Measurements from ENCODE around the gene GALNT2. TPM values are rescaled to one million over a fixed set of nuclear protein-coding genes. Genes with fewer than 3 reads are reported as not detected.

Gene GALNT2
- total and polyA plus RNA-seq, 12 donors, result 22.3 to 220 (median 85.7) TPM

GRCh38 chr1:230086151-230086550 lies 19.1 kb downstream of the GALNT2 start:
- WGBS, 4 donors, result 55 to 68% (median 61%) methylated on average over 6 of the region's 6 CpGs

GRCh38 chr1:230087028-230087716 lies 20.1 kb downstream of the GALNT2 start:
- 83 to 88% (median 84%) methylated on average over 12 of the region's 12 CpGs for WGBS, 4 donors
- no peaks in the 10 kb centered on the region for H3K36me3 ChIP-seq (replicated peaks in 1 of 2)
- no peaks in the 10 kb centered on the region for H3K9me3 ChIP-seq (replicated peaks in 1 of 3)
- intact Hi-C loops (cut with DNase I), result no loop called here
- H3K4me3 ChIP-seq, result no peak overlapping the region
- no peaks in the 10 kb centered on the region for H3K27me3 ChIP-seq
- TF ChIP-seq CTCF (IDR thresholded peaks at IDR 0.05), result no peak
- no peak for TF ChIP-seq POLR2A (IDR thresholded peaks at IDR 0.05)
- DNase-seq, result no peak
- H3K4me1 ChIP-seq (replicated peaks in 1 of 2), result peaks cover 29 to 68% of the 10 kb centered on the region in 2 donors
- H3K27ac ChIP-seq, result peak overlapping the region in 2 of 5 donors; percentile 26 to 91

More at GRCh38 chr1:230086151-230086550, 19.1 kb downstream of the GALNT2 start:
- H3K27ac ChIP-seq, result peak overlapping the region in 2 of 5 donors; percentile 26 to 91
- TF ChIP-seq CTCF (IDR thresholded peaks at IDR 0.05), result no peak
- no peak for TF ChIP-seq POLR2A (IDR thresholded peaks at IDR 0.05)
- H3K9me3 ChIP-seq (replicated peaks in 1 of 3), result no peaks in the 10 kb centered on the region
- peaks cover 24 to 60% of the 10 kb centered on the region in 2 donors for H3K4me1 ChIP-seq (replicated peaks in 1 of 2)
- no peaks in the 10 kb centered on the region for H3K36me3 ChIP-seq (replicated peaks in 1 of 2)
- intact Hi-C loops (cut with DNase I), result no loop called here
- H3K27me3 ChIP-seq, result no peaks in the 10 kb centered on the region
- no peak for DNase-seq
- H3K4me3 ChIP-seq, result no peak overlapping the region

GRCh38 chr1:230087717-230088105 lies 20.7 kb downstream of the GALNT2 start:
- Histone ChIP-seq H3K4me1 (replicated peaks in 1 of 2) (peaks cover 29 to 74% of the 10 kb centered on the region in 2 donors), H3K27ac (peak overlapping the region in 1 of 5 donors; percentile 26), H3K36me3 (replicated peaks in 1 of 2) (no peaks in the 10 kb centered on the region), H3K9me3 (replicated peaks in 1 of 3) (no peaks in the 10 kb centered on the region), H3K4me3 (no peak overlapping the region), H3K27me3 (no peaks in the 10 kb centered on the region)
- no peak for DNase-seq
- intact Hi-C loops (cut with DNase I), result no loop called here
- 73 to 79% (median 78%) methylated on average over 3 of the region's 3 CpGs for WGBS, 4 donors
- TF ChIP-seq POLR2A (IDR thresholded peaks at IDR 0.05) (no peak), CTCF (IDR thresholded peaks at IDR 0.05) (no peak)

DNA sequence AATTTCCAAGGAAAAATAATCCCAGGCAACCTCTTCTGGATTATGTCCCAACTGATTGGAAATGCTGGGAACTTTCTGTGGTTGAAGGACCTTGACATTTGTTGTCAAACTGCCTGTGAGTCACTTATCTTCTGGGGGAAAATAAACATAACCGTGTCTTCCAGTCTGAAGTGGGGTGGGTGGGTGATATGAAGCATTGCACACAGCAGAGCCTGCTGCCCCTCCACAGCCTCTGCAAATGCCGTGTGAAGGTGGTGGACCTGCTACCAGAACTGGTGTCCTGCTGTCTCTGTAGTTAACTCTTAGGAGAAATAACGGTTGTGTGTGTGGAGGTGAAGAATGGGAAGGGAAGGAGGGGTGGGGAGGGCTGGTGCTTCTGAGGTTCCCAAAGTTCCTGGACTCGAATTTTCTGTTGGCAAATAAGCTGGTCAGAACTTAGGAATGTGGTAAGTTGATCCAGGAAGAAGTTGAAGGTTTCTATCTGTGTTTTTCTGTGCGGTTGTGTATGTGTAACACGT lies 23.2 kb downstream of the GALNT2 start:
- Histone ChIP-seq H3K27ac (peak overlapping the region; percentile 10 to 81 (median 68)), H3K4me3 (no peak overlapping the region), H3K9me3 (replicated peaks in 1 of 3) (no peaks in the 10 kb centered on the region), H3K27me3 (no peaks in the 10 kb centered on the region), H3K36me3 (replicated peaks in 1 of 2) (no peaks in the 10 kb centered on the region), H3K4me1 (replicated peaks in 1 of 2) (peaks cover 20 to 71% of the 10 kb centered on the region in 2 donors)
- DNase-seq, result peak in 3 of 7 donors; percentile 56 to 69 (median 59)
- 38 to 48% (median 41%) methylated on average over 6 of the region's 6 CpGs for WGBS, 4 donors
- intact Hi-C loops (cut with DNase I), result no loop called here
- TF ChIP-seq POLR2A (IDR thresholded peaks at IDR 0.05), result no peak
- TF ChIP-seq CTCF (IDR thresholded peaks at IDR 0.05), result no peak

All from adrenal gland (tissue), 12 donors.